ACC112 (cell line): ENCODE measurements around the gene SAMD5.

ENCODE experiments used
- H2AFZ ChIP-seq: fragments of 200-600 bp; sonication (generic); one replicate; pipeline ENCODE4 v1.6.0; 2017; ENCODE audit warnings: antibody characterized with exemption, low read length; ENCODE audit not compliant: unreplicated experiment
- H3K27ac ChIP-seq: fragments of 200-600 bp; sonication (generic); 2 replicates; pipeline ENCODE4 v1.5.1; 2014; ENCODE audit warnings: low read depth, mild to moderate bottlenecking, antibody characterized with exemption, low read length, moderate library complexity
- H3K27me3 ChIP-seq: fragments of 200-600 bp; sonication (generic); 2 replicates; pipeline ENCODE4 v1.6.1; 2014; ENCODE audit warnings: mild to moderate bottlenecking, antibody characterized with exemption, low read length, moderate library complexity, mixed read lengths; ENCODE audit not compliant: insufficient read depth
- H3K36me3 ChIP-seq: fragments of 200-600 bp; sonication (generic); 2 replicates; pipeline ENCODE4 v1.6.1; 2016; ENCODE audit warnings: mild to moderate bottlenecking, antibody characterized with exemption, low read length, moderate library complexity, mixed read lengths; ENCODE audit not compliant: insufficient read depth
- H3K4me1 ChIP-seq: fragments of 200-600 bp; sonication (generic); one replicate; pipeline ENCODE4 v1.6.1; 2016; ENCODE audit warnings: low read length, mixed read lengths; ENCODE audit not compliant: insufficient read depth, unreplicated experiment, control insufficient read depth
- H3K4me3 ChIP-seq: fragments of 200-600 bp; sonication (generic); 2 replicates; pipeline ENCODE4 v1.5.1; 2014; ENCODE audit warnings: mild to moderate bottlenecking, low read depth, low read length
- H3K79me2 ChIP-seq: fragments of 200-600 bp; sonication (generic); one replicate; pipeline ENCODE4 v1.6.0; 2016; ENCODE audit warnings: low read length; ENCODE audit not compliant: control insufficient read depth, unreplicated experiment, insufficient read depth

Gene SAMD5

DNA sequence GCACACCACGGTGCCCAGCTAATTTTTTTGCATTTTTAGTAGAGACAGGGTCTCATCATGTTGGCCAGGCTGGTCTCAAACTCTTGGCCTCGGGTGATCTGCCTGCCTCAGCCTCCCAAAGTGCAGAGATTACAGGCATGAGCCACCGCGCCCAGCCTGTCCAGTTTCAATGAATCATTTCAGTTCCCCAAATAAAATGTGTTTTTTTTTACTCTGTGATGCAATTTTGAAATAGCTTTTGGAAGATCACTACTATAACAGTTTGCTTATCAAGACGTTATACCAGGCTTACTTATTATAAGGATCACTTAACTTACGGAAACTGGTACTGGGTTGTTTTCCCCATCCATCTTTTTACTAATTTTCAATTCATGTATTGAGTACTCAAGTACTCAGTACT is 80.0 kb downstream of the SAMD5 start:
- Histone ChIP-seq H3K36me3 (no peaks in the 10 kb centered on the region), H2AFZ (no peak overlapping the region), H3K4me1 (no peaks in the 10 kb centered on the region), H3K4me3 (no peak overlapping the region), H3K27me3 (no peaks in the 10 kb centered on the region), H3K27ac (no peak overlapping the region), H3K79me2 (no peaks in the 10 kb centered on the region)

DNA sequence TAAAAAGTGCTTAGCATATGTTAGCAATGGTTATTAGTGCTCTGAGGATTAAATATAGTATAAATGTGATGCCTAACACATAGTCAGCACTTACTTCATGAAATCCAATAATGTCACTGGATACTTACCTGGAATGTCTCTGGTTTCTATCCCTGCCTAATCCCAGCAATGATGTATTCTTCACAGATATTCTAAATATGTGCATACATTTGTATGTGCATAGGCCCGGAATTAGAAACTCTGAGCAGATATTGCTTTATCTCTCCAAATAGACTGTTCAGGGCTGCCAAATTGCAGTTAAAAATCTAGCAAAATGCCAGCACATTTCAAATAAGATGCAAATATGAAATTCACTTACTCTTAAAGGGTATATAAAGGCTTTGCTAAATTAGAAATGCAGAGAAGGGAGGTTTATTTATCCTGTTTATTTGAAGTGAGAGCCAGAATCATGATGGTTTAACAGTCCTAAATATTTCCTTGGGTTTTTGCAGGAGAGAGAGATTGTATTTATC is 81.3 kb downstream of the SAMD5 start:
- Histone ChIP-seq H3K79me2 (no peaks in the 10 kb centered on the region), H3K4me1 (no peaks in the 10 kb centered on the region), H3K27me3 (no peaks in the 10 kb centered on the region), H2AFZ (no peak overlapping the region), H3K36me3 (no peaks in the 10 kb centered on the region), H3K27ac (no peak overlapping the region), H3K4me3 (no peak overlapping the region)

DNA sequence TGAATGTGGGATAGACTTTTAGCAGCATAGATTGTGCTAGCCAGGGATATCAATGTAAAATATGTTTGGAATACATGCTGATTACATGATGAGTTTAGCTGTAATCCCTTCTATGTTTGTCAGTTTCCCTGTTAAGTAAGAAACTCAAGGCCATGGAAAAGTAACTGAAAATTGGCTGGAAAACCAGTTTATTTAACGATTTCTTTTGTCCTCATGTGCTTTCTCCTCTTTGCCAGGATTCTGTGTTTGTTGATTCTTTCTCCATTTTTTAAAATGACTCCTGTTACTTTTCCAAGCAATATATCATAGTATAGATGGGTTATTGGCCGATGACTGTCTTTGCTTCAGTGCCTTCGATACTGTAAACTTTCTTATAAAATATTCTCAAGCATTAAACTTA is 87.5 kb downstream of the SAMD5 start:
- Histone ChIP-seq H3K36me3 (no peaks in the 10 kb centered on the region), H3K27me3 (no peaks in the 10 kb centered on the region), H3K4me3 (no peak overlapping the region), H3K27ac (no peak overlapping the region), H2AFZ (no peak overlapping the region), H3K79me2 (no peaks in the 10 kb centered on the region), H3K4me1 (no peaks in the 10 kb centered on the region)

DNA sequence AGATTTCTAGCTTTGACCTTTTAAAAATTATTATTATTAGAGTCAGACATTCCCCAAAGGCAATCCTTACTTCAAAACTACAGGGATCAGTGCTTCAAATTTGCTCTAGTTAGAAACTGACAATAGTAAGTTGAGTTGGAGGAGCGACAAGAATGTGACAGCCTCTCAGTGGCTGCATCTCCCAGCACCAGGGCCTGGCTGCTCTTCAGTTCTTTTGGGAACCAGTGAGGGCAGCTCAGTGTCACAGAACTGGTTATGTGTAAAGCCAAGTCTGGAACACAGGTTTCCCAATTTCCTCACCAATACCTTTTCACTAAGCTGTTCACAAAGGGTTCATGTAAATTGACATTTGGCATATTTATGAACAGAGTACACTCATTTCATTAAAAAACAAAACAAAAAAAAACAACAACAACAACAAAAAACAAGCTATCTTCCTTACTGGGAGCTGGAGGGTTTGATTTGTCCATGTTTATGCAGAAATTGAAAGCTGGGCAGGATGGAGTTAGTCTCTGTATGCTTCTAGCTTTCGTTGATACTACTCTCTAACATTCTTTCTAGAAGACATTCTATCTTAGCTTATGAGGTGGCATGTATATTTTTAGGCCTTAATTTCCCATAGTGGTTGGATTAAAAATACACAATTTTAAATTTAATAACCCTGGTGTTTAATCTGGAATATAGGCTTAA is 95.0 kb downstream of the SAMD5 start:
- Histone ChIP-seq H2AFZ (no peak overlapping the region), H3K4me3 (no peak overlapping the region), H3K27ac (no peak overlapping the region), H3K36me3 (no peaks in the 10 kb centered on the region), H3K4me1 (no peaks in the 10 kb centered on the region), H3K27me3 (no peaks in the 10 kb centered on the region), H3K79me2 (no peaks in the 10 kb centered on the region)

DNA sequence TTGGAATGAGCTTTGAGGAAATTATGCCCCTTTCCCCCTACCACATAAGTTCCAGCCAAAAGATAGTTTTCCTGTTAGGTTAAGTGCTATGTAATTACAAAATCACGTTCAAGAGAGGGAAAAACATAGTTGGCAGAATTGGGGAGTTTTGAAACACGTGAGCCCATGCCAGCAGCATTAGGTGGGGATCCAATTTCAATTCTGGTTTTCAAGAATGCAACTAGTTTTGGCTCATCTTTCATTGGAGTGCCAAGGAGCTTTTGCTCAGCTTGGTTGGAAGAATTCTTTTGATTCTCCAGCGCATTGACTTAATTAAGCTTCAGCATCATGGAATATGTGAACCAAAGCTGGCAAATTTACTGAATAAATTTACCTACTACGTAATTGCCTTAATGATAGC is 95.9 kb downstream of the SAMD5 start:
- Histone ChIP-seq H3K27me3 (no peaks in the 10 kb centered on the region), H3K36me3 (no peaks in the 10 kb centered on the region), H3K4me3 (no peak overlapping the region), H2AFZ (no peak overlapping the region), H3K79me2 (no peaks in the 10 kb centered on the region), H3K27ac (no peak overlapping the region), H3K4me1 (no peaks in the 10 kb centered on the region)

DNA sequence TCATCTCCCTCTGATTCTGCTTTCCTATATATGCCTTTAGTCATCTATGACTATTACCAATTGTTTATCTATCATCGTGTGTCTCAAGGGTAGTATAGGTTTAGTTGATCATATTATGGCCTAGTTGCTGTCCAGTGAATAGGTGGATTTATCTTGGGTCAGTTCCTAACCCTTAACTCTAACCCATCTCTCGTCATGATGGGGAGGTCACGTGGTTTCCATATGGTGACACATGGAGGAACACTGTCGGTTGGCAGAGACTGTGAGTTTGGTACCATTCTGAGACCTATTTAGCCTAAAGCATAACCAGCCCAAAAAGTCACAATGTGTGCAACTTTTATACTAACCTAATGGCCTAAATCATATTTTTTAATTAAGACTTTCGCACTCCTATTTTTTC is 103.5 kb downstream of the SAMD5 start:
- Histone ChIP-seq H3K27ac (no peak overlapping the region), H3K36me3 (no peaks in the 10 kb centered on the region), H3K79me2 (no peaks in the 10 kb centered on the region), H3K4me1 (no peaks in the 10 kb centered on the region), H2AFZ (no peak overlapping the region), H3K27me3 (no peaks in the 10 kb centered on the region), H3K4me3 (no peak overlapping the region)

DNA sequence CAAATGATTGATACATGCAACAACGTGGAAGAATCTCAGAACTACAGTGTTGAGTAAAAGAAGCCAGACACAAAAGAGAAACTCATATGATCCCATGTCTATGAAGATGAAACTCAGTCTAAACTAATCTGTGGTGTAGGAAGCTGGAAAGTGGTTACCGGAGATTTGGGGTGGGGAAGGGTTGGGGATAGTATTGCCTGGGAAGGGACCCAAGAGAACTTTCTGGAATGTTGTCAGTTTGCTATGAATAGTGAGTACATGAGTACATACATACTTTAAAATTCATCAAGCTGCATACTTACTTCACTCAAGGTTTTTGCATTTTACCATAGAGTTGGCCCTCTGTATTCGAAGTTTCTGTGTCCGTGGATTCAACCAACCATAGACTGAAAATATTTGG is 106.0 kb downstream of the SAMD5 start:
- Histone ChIP-seq H3K4me3 (no peak overlapping the region), H3K79me2 (no peaks in the 10 kb centered on the region), H2AFZ (no peak overlapping the region), H3K27me3 (no peaks in the 10 kb centered on the region), H3K27ac (no peak overlapping the region), H3K4me1 (no peaks in the 10 kb centered on the region), H3K36me3 (no peaks in the 10 kb centered on the region)

DNA sequence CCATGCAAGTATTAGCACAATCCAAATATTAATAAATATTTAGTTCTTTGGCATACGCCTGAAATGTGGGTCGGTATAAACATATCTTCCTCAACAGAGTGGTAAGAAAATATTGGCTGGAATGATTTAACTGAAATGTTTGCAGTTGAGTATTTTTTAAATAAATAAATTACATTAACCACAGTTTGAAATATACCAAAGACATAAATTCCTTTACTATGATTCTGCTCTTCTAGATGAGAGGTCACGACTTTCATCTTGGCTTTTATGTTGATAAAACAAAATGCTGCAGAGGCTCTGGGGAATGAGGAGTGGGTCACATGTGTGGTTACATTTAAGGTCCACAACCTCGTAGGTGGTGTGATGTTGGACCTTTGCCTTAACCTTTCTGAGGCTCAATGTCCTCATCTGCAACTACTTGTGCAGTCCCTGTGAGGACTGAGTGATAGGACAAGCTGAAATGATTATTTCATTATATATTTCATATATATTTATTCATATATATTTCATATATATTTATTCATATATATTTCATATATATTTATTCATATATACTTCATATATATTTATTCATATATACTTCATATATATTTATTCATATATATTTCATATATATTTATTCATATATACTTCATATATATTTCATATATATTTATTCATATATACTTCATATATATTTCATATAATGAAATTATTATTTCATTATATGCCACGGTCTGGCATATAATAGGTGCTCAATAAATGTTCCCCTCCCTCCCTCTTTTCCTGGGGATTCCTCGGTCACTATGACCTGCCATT is 107.4 kb downstream of the SAMD5 start:
- Histone ChIP-seq H3K27ac (no peak overlapping the region), H3K36me3 (no peaks in the 10 kb centered on the region), H3K4me1 (no peaks in the 10 kb centered on the region), H3K27me3 (no peaks in the 10 kb centered on the region), H2AFZ (no peak overlapping the region), H3K79me2 (no peaks in the 10 kb centered on the region), H3K4me3 (no peak overlapping the region)

DNA sequence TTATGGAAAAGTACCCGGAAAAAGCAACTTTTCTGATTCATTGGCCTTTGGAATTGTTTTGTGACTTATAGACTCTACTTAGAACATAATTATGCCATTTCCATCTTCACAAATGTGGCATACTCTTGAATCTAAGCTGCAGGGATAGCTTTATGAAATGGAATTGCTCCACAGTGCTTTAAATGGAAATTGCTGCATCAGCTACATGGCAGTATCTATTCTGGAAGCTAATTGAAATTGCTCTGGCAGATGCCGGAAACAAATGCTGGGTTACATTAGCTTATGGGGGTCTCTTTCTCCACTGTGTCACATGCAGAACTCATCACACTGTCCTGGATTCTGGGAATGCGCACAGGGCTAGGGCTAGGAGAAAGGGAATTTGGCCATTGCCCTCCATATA is 108.9 kb downstream of the SAMD5 start:
- no peak overlapping the region for H3K27ac ChIP-seq
- no peak overlapping the region for H3K4me3 ChIP-seq
- H3K79me2 ChIP-seq, result no peaks in the 10 kb centered on the region
- H3K27me3 ChIP-seq, result no peaks in the 10 kb centered on the region
- no peaks in the 10 kb centered on the region for H3K4me1 ChIP-seq
- H3K36me3 ChIP-seq, result no peaks in the 10 kb centered on the region
- no peak overlapping the region for H2AFZ ChIP-seq

DNA sequence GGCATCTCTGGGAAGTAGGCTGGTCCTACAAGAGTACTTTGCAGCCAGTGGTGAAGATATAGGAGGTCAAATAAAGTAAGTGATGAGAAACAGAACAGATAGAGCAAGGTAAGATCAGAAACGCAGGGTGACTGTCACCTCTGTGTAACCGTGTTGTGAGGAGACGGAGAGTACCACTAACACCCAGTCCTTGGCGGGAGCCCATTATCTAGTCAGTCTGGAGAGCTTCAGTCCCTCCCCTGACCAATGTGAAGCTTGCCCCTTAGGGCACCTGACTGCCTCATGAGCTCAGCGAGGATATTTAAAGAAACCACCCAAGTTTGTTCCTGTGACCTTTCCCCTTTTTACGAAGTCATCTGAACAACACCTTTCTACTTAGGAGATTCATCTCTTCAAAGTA is 110.0 kb downstream of the SAMD5 start:
- H3K79me2 ChIP-seq, result no peaks in the 10 kb centered on the region
- H3K36me3 ChIP-seq, result no peaks in the 10 kb centered on the region
- H2AFZ ChIP-seq, result no peak overlapping the region
- no peak overlapping the region for H3K27ac ChIP-seq
- no peaks in the 10 kb centered on the region for H3K4me1 ChIP-seq
- H3K27me3 ChIP-seq, result no peaks in the 10 kb centered on the region
- no peak overlapping the region for H3K4me3 ChIP-seq

DNA sequence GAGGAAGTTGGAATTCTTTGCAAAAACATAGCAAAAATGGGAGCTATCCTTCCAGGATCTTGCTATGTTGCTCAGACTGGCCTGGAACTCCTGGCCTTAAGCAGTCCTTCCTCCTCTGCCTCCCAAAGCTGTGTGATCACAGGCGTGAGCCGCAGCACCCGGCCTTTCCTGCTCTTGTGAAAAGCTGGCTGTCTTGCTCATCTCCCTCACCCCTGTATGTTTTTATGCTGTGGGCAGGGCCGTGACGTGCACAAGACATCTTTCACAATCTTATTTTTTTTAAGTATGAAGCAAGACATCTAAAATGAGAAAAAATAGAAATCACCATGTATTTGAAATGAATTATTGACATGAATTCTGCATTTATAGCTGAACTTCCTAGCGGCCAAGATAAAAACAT is 110.4 kb downstream of the SAMD5 start:
- H3K36me3 ChIP-seq, result no peaks in the 10 kb centered on the region
- H3K4me3 ChIP-seq, result no peak overlapping the region
- no peaks in the 10 kb centered on the region for H3K4me1 ChIP-seq
- H2AFZ ChIP-seq, result no peak overlapping the region
- H3K27me3 ChIP-seq, result no peaks in the 10 kb centered on the region
- no peaks in the 10 kb centered on the region for H3K79me2 ChIP-seq
- no peak overlapping the region for H3K27ac ChIP-seq
